ENCODE data around the gene SAP30.

SAP30 gene

DNA sequence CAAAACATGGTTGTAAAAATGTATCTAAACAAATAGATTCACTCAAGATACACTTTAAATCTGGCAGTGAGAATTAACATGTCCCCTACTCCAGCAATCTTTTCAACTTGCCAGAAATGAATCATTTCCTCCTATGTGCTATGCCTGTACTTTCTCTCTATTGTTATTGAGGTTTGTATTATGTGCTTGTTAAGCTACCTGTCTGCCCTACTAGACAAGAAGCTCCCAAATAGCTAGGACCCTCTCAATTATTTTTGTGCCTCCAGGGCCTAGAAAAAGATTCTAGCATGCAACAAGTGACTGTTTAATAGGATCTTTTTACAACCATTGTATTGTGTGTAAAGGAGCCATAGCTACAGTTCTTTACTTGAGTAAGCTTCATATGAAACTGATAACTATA lies 3.5 kb upstream of the SAP30 start:
- Histone ChIP-seq H3K79me2 (ENCODE audit: insufficient read depth, low read length) (peaks cover 50% of the 10 kb centered on the region), H3K9ac (ENCODE audit: low read depth, low read length) (peak overlapping the region; percentile 49), H3K4me2 (ENCODE audit: insufficient read depth, low read length) (peak overlapping the region; percentile 69), H3K36me3 (ENCODE audit: insufficient read depth, low read length) (no peaks in the 10 kb centered on the region; the same call in 1 of the 2 replicates), H4K20me1 (ENCODE audit: insufficient read depth, low read length) (0 out of 2 replicates have a peak, but pooled peaks cover 7% of the 10 kb centered on the region), H3K9me3 (ENCODE audit: insufficient read depth, low read length, severe bottlenecking) (no peaks in the 10 kb centered on the region), H3K27ac (ENCODE audit: low read length) (peak overlapping the region; percentile 4; the same call in 1 of the 2 replicates), H3K4me3 (ENCODE audit: low read depth in 1 of 2, low read length in 2 of 2) (peak overlapping the region in 1 of 2 experiments; percentile 99; a peak in 2 of 4 replicates), H3K4me1 (ENCODE audit: insufficient read depth, low read length) (peaks cover 40% of the 10 kb centered on the region), H2AFZ (ENCODE audit: low read depth, low read length) (no peak overlapping the region), H3K27me3 (ENCODE audit: insufficient read depth, low read length, poor library complexity) (no peaks in the 10 kb centered on the region)
- ATAC-seq (ENCODE audit: insufficient read depth, low read depth) (no peak), DNase-seq (no peak)
- no peak for TF ChIP-seq EZH2 (IDR thresholded peaks at IDR 0.05; ENCODE audit: borderline replicate concordance, low read depth, low read length, severe bottlenecking)
- TF ChIP-seq, protein P1, sequence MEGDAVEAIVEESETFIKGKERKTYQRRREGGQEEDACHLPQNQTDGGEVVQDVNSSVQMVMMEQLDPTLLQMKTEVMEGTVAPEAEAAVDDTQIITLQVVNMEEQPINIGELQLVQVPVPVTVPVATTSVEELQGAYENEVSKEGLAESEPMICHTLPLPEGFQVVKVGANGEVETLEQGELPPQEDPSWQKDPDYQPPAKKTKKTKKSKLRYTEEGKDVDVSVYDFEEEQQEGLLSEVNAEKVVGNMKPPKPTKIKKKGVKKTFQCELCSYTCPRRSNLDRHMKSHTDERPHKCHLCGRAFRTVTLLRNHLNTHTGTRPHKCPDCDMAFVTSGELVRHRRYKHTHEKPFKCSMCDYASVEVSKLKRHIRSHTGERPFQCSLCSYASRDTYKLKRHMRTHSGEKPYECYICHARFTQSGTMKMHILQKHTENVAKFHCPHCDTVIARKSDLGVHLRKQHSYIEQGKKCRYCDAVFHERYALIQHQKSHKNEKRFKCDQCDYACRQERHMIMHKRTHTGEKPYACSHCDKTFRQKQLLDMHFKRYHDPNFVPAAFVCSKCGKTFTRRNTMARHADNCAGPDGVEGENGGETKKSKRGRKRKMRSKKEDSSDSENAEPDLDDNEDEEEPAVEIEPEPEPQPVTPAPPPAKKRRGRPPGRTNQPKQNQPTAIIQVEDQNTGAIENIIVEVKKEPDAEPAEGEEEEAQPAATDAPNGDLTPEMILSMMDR (IDR thresholded peaks at IDR 0.05; ENCODE audit: borderline replicate concordance, extremely low read depth, low read length, poor library complexity, severe bottlenecking), result no peak

GRCh38 chr4:173367946-173368345 lies 2.8 kb upstream of the SAP30 start:
- Histone ChIP-seq H3K79me2 (ENCODE audit: insufficient read depth, low read length) (peaks cover 57% of the 10 kb centered on the region), H3K4me2 (ENCODE audit: insufficient read depth, low read length) (peak overlapping the region; percentile 69), H4K20me1 (ENCODE audit: insufficient read depth, low read length) (peaks cover 11% of the 10 kb centered on the region; the same call in 1 of the 2 replicates), H2AFZ (ENCODE audit: low read depth, low read length) (0 out of 2 replicates have a peak overlapping the region, but pooled peaks have one; percentile 19), H3K9me3 (ENCODE audit: insufficient read depth, low read length, severe bottlenecking) (no peaks in the 10 kb centered on the region), H3K27ac (ENCODE audit: low read length) (peak overlapping the region; percentile 44; the same call in 1 of the 2 replicates), H3K27me3 (ENCODE audit: insufficient read depth, low read length, poor library complexity) (no peaks in the 10 kb centered on the region), H3K4me3 (ENCODE audit: low read depth in 1 of 2, low read length in 2 of 2) (peak overlapping the region in 1 of 2 experiments; percentile 99; a peak in 2 of 4 replicates), H3K4me1 (ENCODE audit: insufficient read depth, low read length) (peaks cover 44% of the 10 kb centered on the region), H3K36me3 (ENCODE audit: insufficient read depth, low read length) (no peaks in the 10 kb centered on the region; the same call in 1 of the 2 replicates), H3K9ac (ENCODE audit: low read depth, low read length) (peak overlapping the region; percentile 49)
- no peak for TF ChIP-seq EZH2 (IDR thresholded peaks at IDR 0.05; ENCODE audit: borderline replicate concordance, low read depth, low read length, severe bottlenecking)
- DNase-seq (no peak), ATAC-seq (ENCODE audit: insufficient read depth, low read depth) (no peak)

DNA sequence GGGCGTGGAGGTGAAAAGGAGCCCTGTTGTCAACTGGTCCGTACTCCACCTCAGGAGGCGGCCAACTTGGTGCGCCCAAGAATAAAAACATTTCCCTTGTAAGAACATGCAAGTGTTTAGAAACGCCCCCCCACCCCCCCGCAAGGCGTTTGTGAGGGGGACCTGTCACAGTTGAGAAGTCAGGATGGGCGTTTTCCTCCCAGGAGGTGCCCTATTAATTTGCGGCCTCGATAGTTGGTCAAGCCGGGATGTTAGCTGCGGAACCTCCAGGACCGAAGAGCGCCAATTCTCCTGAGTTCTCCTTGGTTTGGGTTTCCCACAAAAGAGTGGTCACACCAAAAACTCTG lies 651 bp upstream of the SAP30 start:
- Histone ChIP-seq H2AFZ (ENCODE audit: low read depth, low read length) (peak overlapping the region; percentile 74), H3K27me3 (ENCODE audit: insufficient read depth, low read length, poor library complexity) (no peaks in the 10 kb centered on the region), H3K79me2 (ENCODE audit: insufficient read depth, low read length) (peaks cover 79% of the 10 kb centered on the region), H3K4me1 (ENCODE audit: insufficient read depth, low read length) (peaks cover 62% of the 10 kb centered on the region), H3K27ac (ENCODE audit: low read length) (peak overlapping the region; percentile 95), H3K36me3 (ENCODE audit: insufficient read depth, low read length) (peaks cover 11% of the 10 kb centered on the region), H3K9me3 (ENCODE audit: insufficient read depth, low read length, severe bottlenecking) (no peaks in the 10 kb centered on the region), H3K4me2 (ENCODE audit: insufficient read depth, low read length) (peak overlapping the region; percentile 69), H3K9ac (ENCODE audit: low read depth, low read length) (peak overlapping the region; percentile 86), H3K4me3 (ENCODE audit: low read depth in 1 of 2, low read length in 2 of 2) (peak overlapping the region; percentile 75 to 99; a peak in 3 of 4 replicates), H4K20me1 (ENCODE audit: insufficient read depth, low read length) (peaks cover 17% of the 10 kb centered on the region; the same call in 1 of the 2 replicates)
- TF ChIP-seq, protein P1 (IDR thresholded peaks at IDR 0.05; ENCODE audit: borderline replicate concordance, extremely low read depth, low read length, poor library complexity, severe bottlenecking), result no peak
- no peak for TF ChIP-seq EZH2 (IDR thresholded peaks at IDR 0.05; ENCODE audit: borderline replicate concordance, low read depth, low read length, severe bottlenecking)
- ATAC-seq (ENCODE audit: insufficient read depth, low read depth), result peak; percentile 8
- DNase-seq, result peak; percentile 75

GRCh38 chr4:173371292-173372192 lies 788 bp downstream of the SAP30 start:
- peak; percentile 67 for DNase-seq
- H3K4me2 ChIP-seq (ENCODE audit: insufficient read depth, low read length), result peak overlapping the region; percentile 69
- H3K4me1 ChIP-seq (ENCODE audit: insufficient read depth, low read length), result peaks cover 54% of the 10 kb centered on the region
- ATAC-seq (ENCODE audit: insufficient read depth, low read depth), result peak; percentile 43
- H3K4me3 ChIP-seq (ENCODE audit: low read depth in 1 of 2, low read length in 2 of 2), result peak overlapping the region; percentile 75 to 99
- peaks cover 86% of the 10 kb centered on the region for H3K79me2 ChIP-seq (ENCODE audit: insufficient read depth, low read length)
- peak overlapping the region; percentile 86 for H3K9ac ChIP-seq (ENCODE audit: low read depth, low read length)
- no peaks in the 10 kb centered on the region for H3K9me3 ChIP-seq (ENCODE audit: insufficient read depth, low read length, severe bottlenecking)
- peaks cover 20% of the 10 kb centered on the region for H3K36me3 ChIP-seq (ENCODE audit: insufficient read depth, low read length)
- H3K27me3 ChIP-seq (ENCODE audit: insufficient read depth, low read length, poor library complexity), result no peaks in the 10 kb centered on the region
- TF ChIP-seq EZH2 (IDR thresholded peaks at IDR 0.05; ENCODE audit: borderline replicate concordance, low read depth, low read length, severe bottlenecking), result no peak
- TF ChIP-seq, protein P1 (IDR thresholded peaks at IDR 0.05; ENCODE audit: borderline replicate concordance, extremely low read depth, low read length, poor library complexity, severe bottlenecking), result no peak
- H4K20me1 ChIP-seq (ENCODE audit: insufficient read depth, low read length), result peaks cover 17% of the 10 kb centered on the region; the same call in 1 of the 2 replicates
- H2AFZ ChIP-seq (ENCODE audit: low read depth, low read length), result peak overlapping the region; percentile 93
- peak overlapping the region; percentile 94 for H3K27ac ChIP-seq (ENCODE audit: low read length)

Data from DND-41 (cell line).